GM12873 (cell line): ENCODE data around the gene UBL7.

Experiments used
- CTCF ChIP-seq: IDR thresholded peaks from 2 replicates; pipeline ENCODE4 v1.5.1; 2012; ENCODE audit warnings: low read depth, mild to moderate bottlenecking, moderate library complexity, low read length, control low read depth; ENCODE audit not compliant: insufficient read depth; ENCODE audit errors: missing control alignments

UBL7 gene

DNA sequence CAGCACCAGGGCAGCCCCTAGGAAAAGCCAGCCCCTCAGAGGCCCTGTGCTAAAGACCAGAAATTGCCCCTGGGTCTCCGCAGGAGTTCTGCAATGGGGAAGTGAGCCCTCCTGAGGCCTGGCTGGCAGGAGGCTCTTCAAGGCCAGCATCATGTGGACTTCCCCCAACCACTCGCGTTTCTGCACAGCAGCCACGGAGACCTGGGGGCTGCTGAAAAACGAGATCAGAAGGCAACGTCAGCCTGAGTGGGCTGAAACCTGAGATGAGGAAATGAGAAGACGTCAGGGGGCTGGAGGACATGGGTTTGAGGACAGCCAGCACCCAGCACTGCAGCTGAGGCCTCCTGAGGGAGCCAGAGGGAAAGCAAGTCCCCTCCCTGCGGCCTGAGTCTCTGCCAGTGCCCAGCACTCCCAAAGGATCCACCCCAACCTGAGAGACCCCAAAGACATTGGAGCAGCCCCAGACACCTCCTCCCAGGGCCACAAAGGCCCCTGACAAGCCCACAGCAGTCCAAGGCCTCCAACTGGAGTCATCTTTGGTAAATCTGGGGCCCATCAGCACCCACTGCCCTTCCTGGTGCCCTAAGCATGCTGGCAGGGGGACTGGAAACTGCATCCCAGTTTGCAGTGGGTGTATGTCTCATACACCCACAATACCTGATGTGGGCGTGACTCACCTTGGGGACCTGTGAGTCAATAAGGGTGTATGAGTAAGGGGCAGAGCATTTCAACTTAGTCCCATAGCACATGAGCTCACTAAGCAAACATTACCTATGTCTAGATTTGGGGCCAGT, 64.3 kb downstream of the UBL7 start:
- TF ChIP-seq CTCF = peak; percentile 25

DNA sequence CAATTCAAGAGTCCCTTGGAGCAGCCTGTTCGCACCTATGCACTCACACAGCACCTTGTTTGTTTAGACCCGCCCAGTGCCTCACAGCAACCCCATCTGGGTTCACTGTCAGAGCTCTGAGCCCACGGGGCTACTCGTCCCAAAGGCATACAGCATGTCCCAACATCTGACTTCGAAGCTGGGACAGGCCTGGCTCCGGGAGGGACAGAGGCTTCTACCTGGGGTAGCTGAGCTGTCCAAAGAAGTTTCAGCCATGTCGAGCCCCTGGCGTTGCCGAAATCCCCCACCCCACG, 64.9 kb downstream of the UBL7 start:
- TF ChIP-seq CTCF = no peak
